HG02938 (cell line): ENCODE measurements around the gene CDV3.
A peak's percentile ranks its signal among the peaks of the same experiment; 100 is the strongest.

Experiments
- ATAC-seq: cut with Tn5 transposase; IDR thresholded peaks from one replicate; pipeline ENCODE4 v1.9.1; 2021; ENCODE audit warnings: mild to moderate bottlenecking, moderate library complexity; ENCODE audit not compliant: unreplicated experiment

Gene CDV3

GRCh38 chr3:133600572-133601081 lies 27.1 kb downstream of the CDV3 start:
- no peak for ATAC-seq

DNA sequence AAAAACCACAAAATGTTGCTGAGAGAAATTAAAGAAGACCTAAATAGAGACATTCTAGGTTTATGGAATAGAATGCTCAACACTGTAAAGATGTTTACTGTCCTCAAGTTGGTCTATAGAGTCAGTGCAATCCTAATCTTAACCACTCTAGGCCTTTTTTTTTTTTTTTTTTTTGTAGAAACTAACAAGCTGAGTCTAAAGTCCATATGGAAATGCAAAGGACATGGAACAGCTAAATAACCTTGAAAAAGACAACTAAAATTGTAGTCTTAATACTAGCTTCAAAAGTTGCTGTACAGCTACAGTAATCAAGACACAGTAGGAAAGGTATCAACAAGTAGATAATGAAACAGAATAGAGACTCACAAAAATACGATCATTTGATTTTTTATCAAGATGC lies 32.9 kb downstream of the CDV3 start:
- no peak for ATAC-seq

GRCh38 chr3:133606902-133607301 lies 33.4 kb downstream of the CDV3 start:
- ATAC-seq, result no peak

- ATAC-seq, result no peak
Observed at GRCh38 chr3:133607816-133608215, 34.3 kb downstream of the CDV3 start.

DNA sequence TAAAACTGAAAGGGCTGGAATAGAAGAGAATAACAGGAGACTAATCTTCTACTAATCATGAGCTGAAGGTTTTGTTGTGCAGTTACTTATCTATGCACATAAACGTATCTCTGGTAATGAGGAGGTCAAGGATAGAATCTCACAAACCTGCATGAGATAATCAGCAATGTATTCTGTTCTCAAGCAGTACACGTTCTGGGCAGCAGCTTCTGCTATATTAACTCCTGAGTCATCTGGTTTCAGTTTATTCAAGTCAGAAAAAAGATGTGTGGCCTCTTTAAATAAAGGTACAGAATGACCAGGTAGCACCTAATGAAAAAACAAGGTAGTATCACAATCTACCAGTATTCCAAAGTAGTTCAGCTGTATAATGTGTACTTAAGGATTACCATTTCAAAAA lies 34.9 kb downstream of the CDV3 start:
- ATAC-seq, result no peak

GRCh38 chr3:133610031-133610430 lies 36.5 kb downstream of the CDV3 start:
- ATAC-seq, result no peak

- no peak for ATAC-seq
Observed at GRCh38 chr3:133611534-133611933, 38.0 kb downstream of the CDV3 start.

DNA sequence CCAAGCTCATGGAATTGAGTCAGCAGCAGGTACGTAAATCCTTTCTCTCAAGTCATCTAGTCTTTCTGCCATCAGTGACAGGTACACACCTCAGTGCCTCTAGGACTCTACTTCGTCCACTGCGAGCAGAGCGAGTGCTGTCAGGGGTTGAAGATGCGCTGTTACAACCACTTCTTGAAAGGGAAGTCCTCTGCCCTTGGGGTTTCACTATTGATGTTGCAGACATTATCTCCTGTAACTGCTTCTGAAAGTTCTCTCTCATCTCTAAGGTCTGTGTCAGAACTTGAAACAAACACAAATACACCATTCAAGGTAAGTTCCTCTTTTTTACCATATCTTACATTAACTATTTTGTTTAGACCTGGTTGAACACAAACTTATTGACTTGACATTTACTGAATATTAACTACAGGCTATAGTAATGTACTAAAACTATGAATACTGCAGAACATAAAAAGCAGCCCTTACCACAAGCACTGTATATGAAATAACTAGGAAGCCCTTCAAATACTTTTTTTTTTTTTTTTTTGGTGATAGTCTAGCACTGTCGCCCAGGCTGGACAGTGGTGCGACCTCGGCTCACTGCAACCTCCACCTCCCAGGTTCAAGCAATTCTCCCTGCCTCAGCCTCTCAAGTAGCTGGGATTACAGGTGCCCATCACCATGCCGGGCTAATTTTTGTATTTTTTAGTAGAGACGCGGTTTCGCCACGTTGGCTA lies 46.7 kb downstream of the CDV3 start:
- ATAC-seq, result peak; percentile 99

DNA sequence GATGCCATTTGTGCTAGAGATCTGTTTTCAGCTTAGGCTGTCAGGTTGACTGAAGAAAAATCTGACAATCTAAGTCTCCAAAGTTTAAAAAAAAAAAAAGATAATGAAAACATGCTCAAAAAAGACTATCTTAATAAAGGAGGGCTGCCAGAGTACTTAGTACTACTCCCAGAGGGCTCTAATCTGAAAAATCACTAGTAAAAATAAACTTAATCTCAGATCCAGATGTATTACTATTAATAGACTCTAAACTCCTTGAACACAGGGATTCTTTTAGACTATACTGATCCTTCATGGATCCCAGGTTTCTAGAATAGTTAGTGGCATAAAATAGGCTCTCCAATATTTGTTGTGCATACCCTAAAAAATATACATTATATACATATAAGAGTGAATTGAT lies 54.3 kb downstream of the CDV3 start:
- no peak for ATAC-seq

DNA sequence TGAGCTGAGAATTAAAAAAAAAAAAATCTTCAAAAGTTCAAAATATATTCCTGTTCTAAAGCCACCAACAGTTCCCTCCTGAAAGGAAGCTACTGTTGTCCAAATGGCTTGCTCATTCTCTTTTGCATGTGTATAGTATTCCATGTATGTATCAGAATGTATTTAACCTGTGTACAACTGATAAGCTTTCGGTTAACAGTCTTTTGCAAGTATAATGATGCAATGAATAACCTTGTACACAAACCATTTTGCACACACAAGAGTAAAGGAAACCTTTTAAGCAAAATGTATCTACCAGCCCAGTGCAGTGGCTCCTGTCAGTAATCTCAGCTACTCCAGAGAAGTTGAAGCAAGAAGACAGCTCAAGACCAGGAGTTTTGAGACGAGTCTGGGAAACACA lies 55.7 kb downstream of the CDV3 start:
- no peak for ATAC-seq

DNA sequence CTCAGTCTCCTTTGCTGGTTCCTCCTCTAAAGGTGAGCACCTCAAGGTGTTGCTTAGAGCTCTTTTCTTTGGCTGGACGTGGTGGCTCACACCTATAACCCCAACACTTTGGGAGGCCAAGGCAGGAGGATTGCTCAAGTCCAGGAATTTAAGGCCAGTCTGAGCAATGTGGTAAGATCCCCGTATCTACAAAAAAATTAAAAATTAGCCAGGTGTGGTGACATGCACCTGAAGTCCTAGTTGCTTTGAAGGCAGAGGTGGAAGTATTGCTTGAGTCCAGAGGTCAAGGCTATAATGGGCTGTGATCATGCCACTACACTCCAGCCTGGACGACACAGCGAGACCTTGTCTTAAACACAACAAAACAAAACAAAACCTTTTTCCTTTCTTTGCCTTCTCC lies 60.0 kb downstream of the CDV3 start:
- no peak for ATAC-seq
